HUES64 (cell line): ENCODE measurements around the gene CD2AP. TPM values are rescaled to one million over a fixed set of nuclear protein-coding genes. Genes with fewer than 3 reads are reported as not detected.

Experiments used
- H3K27ac ChIP-seq: 2 replicates; pipeline ENCODE4 v1.7.0; 2013; ENCODE audit warnings: low read depth, low read length, inconsistent platforms
- H3K27me3 ChIP-seq: 2 replicates; pipeline ENCODE4 v1.6.1; 2013; ENCODE audit warnings: mild to moderate bottlenecking, low read length; ENCODE audit not compliant: insufficient read depth
- H3K36me3 ChIP-seq: 2 replicates; pipeline ENCODE4 v1.6.1; 2013; ENCODE audit warnings: mild to moderate bottlenecking, low read length; ENCODE audit not compliant: insufficient read depth
- H3K4me1 ChIP-seq: 2 replicates; pipeline ENCODE4 v1.6.1; 2013; ENCODE audit warnings: mild to moderate bottlenecking, low read length, moderate library complexity; ENCODE audit not compliant: insufficient read depth
- H3K4me3 ChIP-seq: 2 replicates; pipeline ENCODE4 v1.5.1; 2013; ENCODE audit warnings: mild to moderate bottlenecking, low read length, moderate library complexity
- H3K9ac ChIP-seq: 2 replicates; pipeline ENCODE4 v1.6.1; 2013; ENCODE audit warnings: mild to moderate bottlenecking, low read depth, low read length
- H3K9me3 ChIP-seq: 2 replicates; pipeline ENCODE4 v1.6.1; 2013; ENCODE audit warnings: low read depth, low read length; ENCODE audit not compliant: insufficient read depth
- WGBS: fragments of 150-250, 120-280 bp; methylation state at CpG from one replicate; pipeline ENCODE4 v1.1.7; 2013; ENCODE audit warnings: missing lambda C conversion rate; 5-methylcytosine and 5-hydroxymethylcytosine counted together
- polyA plus RNA-seq, 2 experiments: library from polyadenylated mRNA; stranded (reverse); fragments of 50-300 nt; gene quantifications; one replicate each; pipeline ENCODE4 v1.2.3, GENCODE V29; 2013

The CD2AP gene, protein sequence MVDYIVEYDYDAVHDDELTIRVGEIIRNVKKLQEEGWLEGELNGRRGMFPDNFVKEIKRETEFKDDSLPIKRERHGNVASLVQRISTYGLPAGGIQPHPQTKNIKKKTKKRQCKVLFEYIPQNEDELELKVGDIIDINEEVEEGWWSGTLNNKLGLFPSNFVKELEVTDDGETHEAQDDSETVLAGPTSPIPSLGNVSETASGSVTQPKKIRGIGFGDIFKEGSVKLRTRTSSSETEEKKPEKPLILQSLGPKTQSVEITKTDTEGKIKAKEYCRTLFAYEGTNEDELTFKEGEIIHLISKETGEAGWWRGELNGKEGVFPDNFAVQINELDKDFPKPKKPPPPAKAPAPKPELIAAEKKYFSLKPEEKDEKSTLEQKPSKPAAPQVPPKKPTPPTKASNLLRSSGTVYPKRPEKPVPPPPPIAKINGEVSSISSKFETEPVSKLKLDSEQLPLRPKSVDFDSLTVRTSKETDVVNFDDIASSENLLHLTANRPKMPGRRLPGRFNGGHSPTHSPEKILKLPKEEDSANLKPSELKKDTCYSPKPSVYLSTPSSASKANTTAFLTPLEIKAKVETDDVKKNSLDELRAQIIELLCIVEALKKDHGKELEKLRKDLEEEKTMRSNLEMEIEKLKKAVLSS
- polyA plus RNA-seq (2013, experiment 1 of 2), result 29.3 TPM
- 32.0 TPM for polyA plus RNA-seq (2013, experiment 2 of 2)

GRCh38 chr6:47477497-47478232 lies at the start of gene CD2AP:
Gene CD2AP, plus strand, starts transcription at chr6:47477789. Its CDS starts 456 bp downstream, at chr6:47478245.
- Histone ChIP-seq H3K36me3 (no peaks in the 10 kb centered on the region), H3K27me3 (no peaks in the 10 kb centered on the region), H3K4me1 (peaks cover 39% of the 10 kb centered on the region), H3K9me3 (no peaks in the 10 kb centered on the region), H3K27ac (peak within 1 kb of the TSS; percentile 99), H3K9ac (peak within 1 kb of the TSS; percentile 95), H3K4me3 (peak within 1 kb of the TSS; percentile 78)
- WGBS, result under 1% methylated on average over 83 of the region's 83 CpGs

- no peaks in the 10 kb centered on the region for H3K36me3 ChIP-seq
- peak overlapping the region; percentile 89; the same call in 1 of the 2 replicates for H3K27ac ChIP-seq
- H3K4me3 ChIP-seq, result no peak overlapping the region
- H3K9ac ChIP-seq, result no peak overlapping the region
- no peaks in the 10 kb centered on the region for H3K27me3 ChIP-seq
- H3K9me3 ChIP-seq, result no peaks in the 10 kb centered on the region
- no peaks in the 10 kb centered on the region; the same call in 1 of the 2 replicates for H3K4me1 ChIP-seq
- WGBS, result 78% methylated on average over 2 of the region's 2 CpGs
Observed at GRCh38 chr6:47428288-47428687, 49.3 kb upstream of the CD2AP start.

DNA sequence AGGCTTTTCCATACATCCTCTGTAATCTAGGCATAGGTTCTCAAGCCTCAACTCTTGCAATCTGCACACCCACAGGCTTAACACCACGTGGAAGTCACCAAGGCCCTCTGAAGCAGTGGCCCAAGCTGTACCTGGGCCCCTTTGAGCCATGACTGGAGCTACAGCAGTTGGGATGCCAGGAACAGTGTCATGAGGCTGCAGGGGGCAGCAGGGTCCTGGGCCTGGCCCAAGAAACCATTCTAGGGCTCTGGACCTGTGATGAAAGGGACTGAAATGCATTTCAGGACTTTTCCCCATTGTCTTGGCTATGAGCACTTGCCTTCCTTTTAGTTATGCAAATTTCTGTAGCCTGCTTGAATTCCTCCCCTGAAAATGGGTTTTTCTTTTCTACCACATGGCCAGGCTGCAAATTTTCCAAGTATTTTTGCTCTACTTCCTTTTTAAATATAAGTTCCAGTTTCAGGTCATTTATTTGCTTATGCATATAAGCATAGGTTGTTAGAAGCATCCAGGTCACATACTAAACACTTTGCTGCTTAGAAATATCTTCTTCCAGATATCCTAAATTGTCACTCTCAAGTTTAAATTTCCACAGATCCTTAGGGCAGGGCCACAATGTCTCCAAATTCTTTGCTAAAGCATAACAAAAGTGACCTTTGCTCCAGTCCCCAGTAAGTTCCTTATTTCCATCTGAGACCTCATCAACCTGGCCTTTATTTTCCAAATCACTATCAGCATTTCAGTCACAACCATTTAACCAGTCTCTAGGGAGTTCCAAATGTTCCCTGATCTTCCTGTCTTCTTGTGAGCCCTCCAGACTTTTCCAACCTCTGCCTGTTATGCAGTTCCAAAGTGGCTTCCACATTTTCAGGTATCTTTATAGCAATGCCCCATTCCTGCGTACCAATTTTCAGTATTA lies 48.6 kb upstream of the CD2AP start:
- no peaks in the 10 kb centered on the region for H3K27me3 ChIP-seq
- no peaks in the 10 kb centered on the region; the same call in 1 of the 2 replicates for H3K4me1 ChIP-seq
- WGBS, result 48% methylated on average over 2 of the region's 2 CpGs
- no peaks in the 10 kb centered on the region for H3K9me3 ChIP-seq
- H3K27ac ChIP-seq, result peak overlapping the region; percentile 89
- H3K36me3 ChIP-seq, result no peaks in the 10 kb centered on the region
- 0 out of 2 replicates have a peak overlapping the region, but pooled peaks have one; percentile 45 for H3K9ac ChIP-seq
- no peak overlapping the region for H3K4me3 ChIP-seq

DNA sequence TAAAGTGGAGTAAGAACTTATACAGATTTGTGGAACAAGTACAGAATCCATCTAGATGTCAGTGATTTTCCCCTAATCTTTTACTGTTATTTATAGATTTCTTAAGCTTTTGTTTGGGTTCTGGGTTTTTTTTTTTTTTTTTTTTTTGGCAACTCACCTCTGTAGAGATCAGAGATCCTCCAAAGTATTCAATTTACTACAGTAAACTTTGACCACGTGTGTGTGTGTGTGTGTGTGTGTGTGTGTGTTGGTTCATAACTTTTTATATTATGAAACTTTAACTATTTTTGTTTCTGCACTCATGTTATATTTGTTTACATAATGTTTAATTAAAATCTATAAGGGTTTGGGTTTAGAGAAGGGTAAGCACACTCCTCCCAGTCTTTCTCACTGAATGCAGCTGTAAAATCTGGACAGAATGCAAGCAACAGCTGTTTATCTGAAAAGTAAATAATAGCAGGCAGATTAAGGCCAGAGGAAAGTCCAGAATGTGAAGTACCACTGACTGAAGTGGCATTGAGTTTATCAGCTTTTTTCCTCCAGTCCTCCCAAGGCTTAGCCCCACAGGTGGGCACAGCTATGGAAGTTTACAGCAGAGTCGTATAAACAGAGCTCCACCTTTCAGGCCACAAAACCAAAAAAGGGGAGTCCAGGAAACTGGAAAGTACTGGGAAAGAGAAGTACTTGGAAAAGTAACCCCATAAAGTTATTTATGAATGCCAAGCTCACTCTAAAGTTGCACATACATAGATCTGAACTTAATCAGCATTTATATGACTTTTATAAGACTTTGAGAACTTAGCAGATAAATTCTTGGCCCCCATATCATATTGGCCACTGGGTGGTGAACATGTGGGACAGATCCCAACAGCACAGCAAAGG lies 43.0 kb upstream of the CD2AP start:
- WGBS, result 71% methylated on average over 1 of the region's 2 CpGs
- Histone ChIP-seq H3K27ac (no peak overlapping the region), H3K4me1 (no peaks in the 10 kb centered on the region; the same call in 1 of the 2 replicates), H3K9ac (no peak overlapping the region), H3K4me3 (no peak overlapping the region), H3K36me3 (no peaks in the 10 kb centered on the region), H3K9me3 (no peaks in the 10 kb centered on the region), H3K27me3 (no peaks in the 10 kb centered on the region)

- 99% methylated on average over 2 of the region's 2 CpGs for WGBS
- H3K4me1 ChIP-seq, result no peaks in the 10 kb centered on the region; the same call in 1 of the 2 replicates
Observed at GRCh38 chr6:47435254-47435612, 42.4 kb upstream of the CD2AP start.

DNA sequence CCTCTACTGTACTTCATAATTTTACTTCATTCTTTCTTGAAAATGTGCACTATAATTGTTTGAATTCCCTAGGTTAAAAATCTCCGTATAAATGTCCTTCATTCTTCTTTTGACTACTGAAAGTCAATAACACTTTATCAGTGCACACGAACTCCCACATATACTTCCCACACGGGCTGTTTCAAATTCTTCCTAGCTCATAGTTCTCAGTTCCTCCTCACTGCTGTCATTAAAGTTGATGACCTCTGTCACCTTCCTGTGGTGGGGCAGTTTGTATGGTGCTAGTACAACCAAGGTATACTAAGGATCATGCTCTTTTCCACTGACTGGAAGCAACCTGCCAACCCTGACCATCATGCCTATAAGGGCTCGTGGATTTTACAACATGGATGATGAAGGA lies 40.0 kb upstream of the CD2AP start:
- Histone ChIP-seq H3K27ac (no peak overlapping the region), H3K4me3 (no peak overlapping the region), H3K4me1 (no peaks in the 10 kb centered on the region), H3K9ac (no peak overlapping the region), H3K27me3 (no peaks in the 10 kb centered on the region), H3K36me3 (no peaks in the 10 kb centered on the region), H3K9me3 (no peaks in the 10 kb centered on the region)
- 95% methylated on average over 4 of the region's 4 CpGs for WGBS

More at GRCh38 chr6:47435254-47435612, 42.4 kb upstream of the CD2AP start:
- no peaks in the 10 kb centered on the region for H3K36me3 ChIP-seq
- no peak overlapping the region for H3K27ac ChIP-seq
- H3K27me3 ChIP-seq, result no peaks in the 10 kb centered on the region
- H3K4me3 ChIP-seq, result no peak overlapping the region
- no peak overlapping the region for H3K9ac ChIP-seq
- H3K9me3 ChIP-seq, result no peaks in the 10 kb centered on the region

DNA sequence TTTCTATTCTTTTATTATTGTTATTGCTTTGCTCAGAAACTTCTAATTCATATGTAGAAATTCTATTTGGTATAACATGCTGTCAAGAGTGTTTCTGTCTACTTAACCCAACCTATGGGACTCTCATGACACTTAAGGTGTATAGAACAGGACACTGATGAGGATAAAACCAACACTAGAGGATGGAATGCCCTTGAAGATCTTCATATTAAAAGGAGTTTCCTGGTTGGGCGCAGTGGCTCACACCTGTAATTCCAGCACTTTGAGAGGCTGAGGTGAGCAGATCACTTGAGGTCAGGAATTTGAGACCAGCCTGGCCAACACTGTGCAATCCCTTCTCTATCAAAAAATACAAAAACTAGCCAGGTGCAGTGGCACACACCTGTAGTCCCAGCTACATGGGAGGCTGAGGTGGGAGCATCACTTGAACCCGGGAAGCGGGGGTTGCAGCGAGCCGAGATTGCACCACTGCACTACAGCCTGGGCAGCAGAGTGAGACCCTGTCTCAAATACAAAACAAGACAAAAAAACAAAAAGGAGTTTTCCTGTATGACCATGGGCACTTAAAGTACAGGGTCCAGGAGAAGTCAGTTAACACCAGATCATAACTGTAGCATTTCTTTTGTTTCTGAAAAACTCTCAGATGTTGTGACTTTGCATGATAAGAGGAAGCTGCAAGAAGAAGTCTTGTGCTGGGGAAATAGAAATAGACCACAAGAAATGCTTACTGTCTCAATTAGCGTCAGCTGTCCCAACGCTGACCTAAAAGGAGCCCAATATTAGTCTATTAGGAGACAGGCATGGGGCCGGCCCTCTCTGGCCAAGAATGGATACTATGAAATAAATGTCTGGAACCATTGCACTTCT lies 38.9 kb upstream of the CD2AP start:
- Histone ChIP-seq H3K36me3 (no peaks in the 10 kb centered on the region), H3K27ac (no peak overlapping the region), H3K4me1 (no peaks in the 10 kb centered on the region), H3K9ac (no peak overlapping the region), H3K27me3 (no peaks in the 10 kb centered on the region), H3K4me3 (no peak overlapping the region), H3K9me3 (no peaks in the 10 kb centered on the region)
- WGBS, result 94% methylated on average over 8 of the region's 8 CpGs

GRCh38 chr6:47439348-47439668 lies 38.3 kb upstream of the CD2AP start:
- Histone ChIP-seq H3K27me3 (no peaks in the 10 kb centered on the region), H3K4me3 (no peak overlapping the region), H3K9me3 (no peaks in the 10 kb centered on the region), H3K27ac (no peak overlapping the region), H3K9ac (no peak overlapping the region), H3K36me3 (no peaks in the 10 kb centered on the region), H3K4me1 (no peaks in the 10 kb centered on the region)
- 100% methylated on average over 1 of the region's 2 CpGs for WGBS

- H3K27ac ChIP-seq, result no peak overlapping the region
- H3K27me3 ChIP-seq, result no peaks in the 10 kb centered on the region
- no peaks in the 10 kb centered on the region for H3K4me1 ChIP-seq
- H3K4me3 ChIP-seq, result no peak overlapping the region
- no peaks in the 10 kb centered on the region for H3K36me3 ChIP-seq
- WGBS, result 94% methylated on average over 3 of the region's 3 CpGs
- 0 out of 2 replicates have a peak, but pooled peaks cover 3% of the 10 kb centered on the region for H3K9me3 ChIP-seq
- no peak overlapping the region for H3K9ac ChIP-seq
Observed at GRCh38 chr6:47440719-47441118, 36.9 kb upstream of the CD2AP start.
